ENCODE results near the gene USP54. TPM values are rescaled to one million over a fixed set of nuclear protein-coding genes. Genes with fewer than 3 reads are reported as not detected.

USP54 gene
- total RNA-seq, 2 experiments from 2014 or later: 3.1 to 4.6 TPM

GRCh38 chr10:73456187-73456890 lies 134.8 kb downstream of the USP54 start:
- intact Hi-C loops (cut with micrococcal nuclease): no loop called here
- TF ChIP-seq, protein P1, sequence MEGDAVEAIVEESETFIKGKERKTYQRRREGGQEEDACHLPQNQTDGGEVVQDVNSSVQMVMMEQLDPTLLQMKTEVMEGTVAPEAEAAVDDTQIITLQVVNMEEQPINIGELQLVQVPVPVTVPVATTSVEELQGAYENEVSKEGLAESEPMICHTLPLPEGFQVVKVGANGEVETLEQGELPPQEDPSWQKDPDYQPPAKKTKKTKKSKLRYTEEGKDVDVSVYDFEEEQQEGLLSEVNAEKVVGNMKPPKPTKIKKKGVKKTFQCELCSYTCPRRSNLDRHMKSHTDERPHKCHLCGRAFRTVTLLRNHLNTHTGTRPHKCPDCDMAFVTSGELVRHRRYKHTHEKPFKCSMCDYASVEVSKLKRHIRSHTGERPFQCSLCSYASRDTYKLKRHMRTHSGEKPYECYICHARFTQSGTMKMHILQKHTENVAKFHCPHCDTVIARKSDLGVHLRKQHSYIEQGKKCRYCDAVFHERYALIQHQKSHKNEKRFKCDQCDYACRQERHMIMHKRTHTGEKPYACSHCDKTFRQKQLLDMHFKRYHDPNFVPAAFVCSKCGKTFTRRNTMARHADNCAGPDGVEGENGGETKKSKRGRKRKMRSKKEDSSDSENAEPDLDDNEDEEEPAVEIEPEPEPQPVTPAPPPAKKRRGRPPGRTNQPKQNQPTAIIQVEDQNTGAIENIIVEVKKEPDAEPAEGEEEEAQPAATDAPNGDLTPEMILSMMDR (IDR thresholded peaks at IDR 0.05): no peak
- peaks cover 15% of the 10 kb centered on the region for H3K36me3 Mint-ChIP-seq (ENCODE audit: low read depth)
- no peak for DNase-seq
- ChIA-PET POLR2A (interaction anchor here (1.0 kb wide), 1 partner anchor 28 kb away, joined by 3 read pairs; no protein-coding TSS in a partner anchor), CTCF (no interaction called here)
- no peak overlapping the region for H3K27ac Mint-ChIP-seq
- ATAC-seq: no peak
- H3K27me3 Mint-ChIP-seq: no peaks in the 10 kb centered on the region
- no peaks in the 10 kb centered on the region for H3K4me1 Mint-ChIP-seq (ENCODE audit: low read depth)
- H3K9me3 Mint-ChIP-seq: no peaks in the 10 kb centered on the region
- H3K4me3 Mint-ChIP-seq: no peak overlapping the region

DNA sequence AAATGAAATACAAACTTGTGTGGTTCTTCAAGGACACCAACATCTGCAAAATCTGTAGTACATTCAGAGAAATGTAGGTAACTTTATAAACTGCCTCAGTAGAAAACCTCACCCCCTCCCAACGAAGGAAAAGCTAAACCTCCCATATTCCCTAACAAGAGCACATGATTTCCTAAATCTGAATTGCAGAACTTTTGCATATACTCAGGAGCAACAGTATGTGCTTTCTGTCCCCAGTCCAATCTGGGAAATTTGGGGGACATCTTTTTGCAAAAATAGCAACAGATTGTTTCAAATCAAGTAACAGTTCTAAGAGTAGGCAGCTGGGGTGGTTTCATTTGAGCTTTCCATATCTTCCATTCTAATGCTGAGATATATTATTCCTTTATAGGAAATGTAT lies 142.0 kb downstream of the USP54 start:
- no peak for DNase-seq
- Mint-ChIP-seq H3K27ac (no peak overlapping the region), H3K36me3 (ENCODE audit: low read depth) (peaks cover 8% of the 10 kb centered on the region), H3K4me1 (ENCODE audit: low read depth) (peaks cover 2% of the 10 kb centered on the region), H3K4me3 (no peak overlapping the region), H3K9me3 (no peaks in the 10 kb centered on the region), H3K27me3 (no peaks in the 10 kb centered on the region)
- intact Hi-C loops (cut with micrococcal nuclease): no loop called here
- TF ChIP-seq, protein P1 (IDR thresholded peaks at IDR 0.05): no peak
- POLR2A ChIA-PET: no interaction called here
- CTCF ChIA-PET: interaction anchor here (1.8 kb wide), 1 partner anchor 43 kb away, joined by 3 read pairs; no protein-coding TSS in a partner anchor
- no peak for ATAC-seq

GRCh38 chr10:73448384-73448783 lies 142.8 kb downstream of the USP54 start:
- TF ChIP-seq, protein P1 (IDR thresholded peaks at IDR 0.05): no peak
- H3K4me1 Mint-ChIP-seq (ENCODE audit: low read depth): peaks cover 2% of the 10 kb centered on the region
- CTCF ChIA-PET: no interaction called here
- H3K4me3 Mint-ChIP-seq: no peak overlapping the region
- no peaks in the 10 kb centered on the region for H3K9me3 Mint-ChIP-seq
- intact Hi-C loops (cut with micrococcal nuclease): no loop called here
- DNase-seq (no peak), ATAC-seq (no peak)
- H3K27ac Mint-ChIP-seq: peak overlapping the region; percentile 29
- H3K27me3 Mint-ChIP-seq: no peaks in the 10 kb centered on the region
- peaks cover 6% of the 10 kb centered on the region for H3K36me3 Mint-ChIP-seq (ENCODE audit: low read depth)
- POLR2A ChIA-PET: no interaction called here

Other genes starting within 250 kb of the USP54 start
- under 1 TPM; 0.51 to 0.59 TPM for gene CFAP70, start 232.5 kb downstream of the USP54 start, total RNA-seq
- 100 to 1,000 TPM; 101 to 103 TPM for gene ANXA7, start 177.3 kb downstream of the USP54 start, total RNA-seq
- 1 to 10 TPM; 2.0 to 2.3 TPM for gene MSS51, start 157.8 kb downstream of the USP54 start, total RNA-seq
- 10 to 100 TPM; 35.8 to 36.5 TPM for gene PPP3CB, start 95.3 kb downstream of the USP54 start, total RNA-seq
- gene MYOZ1, start 50.1 kb upstream of the USP54 start, total RNA-seq: not detected
- gene SYNPO2L, start 64.7 kb upstream of the USP54 start, total RNA-seq: not detected
- gene AGAP5, start 106.8 kb upstream of the USP54 start, total RNA-seq: 1 to 10 TPM; 8.8 to 9.8 TPM
- gene SEC24C, start 153.0 kb upstream of the USP54 start, total RNA-seq: 10 to 100 TPM; 87.5 to 88.7 TPM
- 10 to 100 TPM; 28.9 to 33.0 TPM for gene CHCHD1, start 190.7 kb upstream of the USP54 start, total RNA-seq
- gene ZSWIM8, start 194.3 kb upstream of the USP54 start, total RNA-seq: 10 to 100 TPM; 30.0 to 41.0 TPM
- 10 to 100 TPM; 51.1 to 53.5 TPM for gene NDST2, start 220.3 kb upstream of the USP54 start, total RNA-seq

All from activated CD8-positive, alpha-beta T cell treated with anti-CD3 and anti-CD28 coated beads for 36 hours (primary cell).